ENCODE measurements around the gene RBM39. TPM values are rescaled to one million over a fixed set of nuclear protein-coding genes. Genes with fewer than 3 reads are reported as not detected.

RBM39 gene
- total RNA-seq, 1 donor from 2014 or later: 208 TPM

- TF ChIP-seq CTCF (IDR thresholded peaks at IDR 0.05; ENCODE audit: insufficient read depth, low read depth, low read length) (no peak), EZH2 (IDR thresholded peaks at IDR 0.05; ENCODE audit: insufficient read depth, low read length) (no peak)
- H3K27ac Mint-ChIP-seq (ENCODE audit: unreplicated experiment): no peak overlapping the region
- FAIRE-seq: no peak
- no peak for DNase-seq (ENCODE audit: low read depth)
- Histone ChIP-seq H3K79me2 (ENCODE audit: insufficient read depth, low read length) (no peaks in the 10 kb centered on the region), H3K36me3 (ENCODE audit: insufficient read depth, low read length) (peaks cover 7% of the 10 kb centered on the region), H4K20me1 (ENCODE audit: insufficient read depth, low read length) (no peaks in the 10 kb centered on the region), H3K27me3 (ENCODE audit: insufficient read depth, low read length) (no peaks in the 10 kb centered on the region), H3K4me1 (ENCODE audit: insufficient read depth, low read length) (no peaks in the 10 kb centered on the region), H3K4me2 (ENCODE audit: low read length) (no peak overlapping the region), H3K9me3 (ENCODE audit: insufficient read depth, low read depth, low read length) (no peaks in the 10 kb centered on the region), H3K27ac (ENCODE audit: low read depth, low read length) (no peak overlapping the region), H3K4me3 (ENCODE audit: insufficient read depth, low read depth, low read length) (no peak overlapping the region), H2AFZ (ENCODE audit: low read depth, low read length) (no peak overlapping the region), H3K9ac (ENCODE audit: low read length) (no peak overlapping the region)
- H3K4me3 Mint-ChIP-seq (ENCODE audit: unreplicated experiment): no peak overlapping the region
- no peaks in the 10 kb centered on the region for H3K9me3 Mint-ChIP-seq (ENCODE audit: unreplicated experiment)
- H3K4me1 Mint-ChIP-seq (ENCODE audit: low read depth, unreplicated experiment): no peaks in the 10 kb centered on the region
- H3K27me3 Mint-ChIP-seq (ENCODE audit: low read depth, unreplicated experiment): no peaks in the 10 kb centered on the region
- H3K36me3 Mint-ChIP-seq (ENCODE audit: low read depth, unreplicated experiment): peaks cover 31% of the 10 kb centered on the region
Measured at GRCh38 chr20:35674921-35675320, 67.1 kb downstream of the RBM39 start.

DNA sequence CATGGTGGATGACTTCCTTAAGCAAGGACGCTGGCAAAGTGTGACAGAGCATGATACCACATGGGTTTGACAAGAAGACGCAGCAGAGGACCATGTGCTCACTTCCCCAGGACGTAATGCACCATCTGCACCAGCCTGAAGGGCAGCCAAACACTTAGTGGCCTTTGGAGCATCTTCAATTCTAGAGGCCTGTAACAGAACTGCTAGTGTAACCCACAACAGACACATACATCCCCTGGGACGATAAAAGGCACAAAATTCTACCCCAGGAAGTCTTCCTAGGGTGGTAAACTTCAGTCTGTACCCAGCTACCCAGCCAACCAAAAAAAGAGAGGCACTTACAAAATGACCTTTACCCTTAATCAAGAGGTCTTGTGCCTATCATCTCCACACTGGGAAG lies 68.2 kb downstream of the RBM39 start:
- Histone ChIP-seq H3K9me3 (ENCODE audit: insufficient read depth, low read depth, low read length) (no peaks in the 10 kb centered on the region), H3K9ac (ENCODE audit: low read length) (no peak overlapping the region), H3K4me3 (ENCODE audit: insufficient read depth, low read depth, low read length) (no peak overlapping the region), H3K4me2 (ENCODE audit: low read length) (no peak overlapping the region), H3K27ac (ENCODE audit: low read depth, low read length) (no peak overlapping the region), H4K20me1 (ENCODE audit: insufficient read depth, low read length) (no peaks in the 10 kb centered on the region), H3K79me2 (ENCODE audit: insufficient read depth, low read length) (no peaks in the 10 kb centered on the region), H2AFZ (ENCODE audit: low read depth, low read length) (no peak overlapping the region), H3K27me3 (ENCODE audit: insufficient read depth, low read length) (no peaks in the 10 kb centered on the region), H3K36me3 (ENCODE audit: insufficient read depth, low read length) (peaks cover 13% of the 10 kb centered on the region), H3K4me1 (ENCODE audit: insufficient read depth, low read length) (no peaks in the 10 kb centered on the region)
- Mint-ChIP-seq H3K4me3 (ENCODE audit: unreplicated experiment) (no peak overlapping the region), H3K27me3 (ENCODE audit: low read depth, unreplicated experiment) (no peaks in the 10 kb centered on the region), H3K9me3 (ENCODE audit: unreplicated experiment) (no peaks in the 10 kb centered on the region), H3K27ac (ENCODE audit: unreplicated experiment) (no peak overlapping the region), H3K36me3 (ENCODE audit: low read depth, unreplicated experiment) (peaks cover 38% of the 10 kb centered on the region), H3K4me1 (ENCODE audit: low read depth, unreplicated experiment) (no peaks in the 10 kb centered on the region)
- no peak for DNase-seq (ENCODE audit: low read depth)
- no peak for TF ChIP-seq CTCF (IDR thresholded peaks at IDR 0.05; ENCODE audit: insufficient read depth, low read depth, low read length)
- TF ChIP-seq EZH2 (IDR thresholded peaks at IDR 0.05; ENCODE audit: insufficient read depth, low read length): no peak
- no peak for FAIRE-seq

DNA sequence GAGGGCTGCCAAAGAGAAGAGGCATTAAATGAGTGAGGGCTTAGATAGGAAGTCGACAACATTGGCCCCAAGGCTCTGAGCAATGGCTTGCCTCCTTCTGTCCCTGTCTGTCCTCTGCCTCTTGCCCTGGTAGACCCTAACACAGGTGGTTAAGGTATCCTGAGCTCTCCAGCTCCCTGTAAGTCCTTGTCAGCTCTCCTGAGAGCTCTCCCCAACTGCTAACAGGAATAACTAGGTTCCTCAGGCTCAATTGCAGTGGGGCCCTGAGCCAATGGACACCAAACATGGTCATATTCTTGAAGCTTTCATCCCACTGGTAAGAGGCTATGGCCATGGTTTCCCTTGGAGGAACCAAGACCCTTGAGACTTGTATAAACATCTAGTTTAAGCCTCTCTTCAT lies 72.4 kb downstream of the RBM39 start:
- Mint-ChIP-seq H3K9me3 (ENCODE audit: unreplicated experiment) (no peaks in the 10 kb centered on the region), H3K27me3 (ENCODE audit: low read depth, unreplicated experiment) (no peaks in the 10 kb centered on the region), H3K36me3 (ENCODE audit: low read depth, unreplicated experiment) (peaks cover 41% of the 10 kb centered on the region), H3K4me1 (ENCODE audit: low read depth, unreplicated experiment) (no peaks in the 10 kb centered on the region), H3K4me3 (ENCODE audit: unreplicated experiment) (no peak overlapping the region), H3K27ac (ENCODE audit: unreplicated experiment) (no peak overlapping the region)
- no peak for DNase-seq (ENCODE audit: low read depth)
- Histone ChIP-seq H3K27ac (ENCODE audit: low read depth, low read length) (no peak overlapping the region), H3K79me2 (ENCODE audit: insufficient read depth, low read length) (peaks cover 3% of the 10 kb centered on the region), H3K4me3 (ENCODE audit: insufficient read depth, low read depth, low read length) (no peak overlapping the region), H3K4me1 (ENCODE audit: insufficient read depth, low read length) (no peaks in the 10 kb centered on the region), H3K9me3 (ENCODE audit: insufficient read depth, low read depth, low read length) (no peaks in the 10 kb centered on the region), H2AFZ (ENCODE audit: low read depth, low read length) (no peak overlapping the region), H3K27me3 (ENCODE audit: insufficient read depth, low read length) (no peaks in the 10 kb centered on the region), H3K4me2 (ENCODE audit: low read length) (no peak overlapping the region), H3K9ac (ENCODE audit: low read length) (no peak overlapping the region), H3K36me3 (ENCODE audit: insufficient read depth, low read length) (peaks cover 13% of the 10 kb centered on the region), H4K20me1 (ENCODE audit: insufficient read depth, low read length) (no peaks in the 10 kb centered on the region)
- no peak for TF ChIP-seq EZH2 (IDR thresholded peaks at IDR 0.05; ENCODE audit: insufficient read depth, low read length)
- no peak for TF ChIP-seq CTCF (IDR thresholded peaks at IDR 0.05; ENCODE audit: insufficient read depth, low read depth, low read length)
- no peak for FAIRE-seq
